Epithelial cell of proximal tubule (primary cell): Measurements from ENCODE around the gene STAM. TPM values are rescaled to one million over a fixed set of nuclear protein-coding genes. Genes with fewer than 3 reads are reported as not detected.

Experiments
- DNase-seq: peaks from one replicate; pipeline ENCODE4 v3.0.0-alpha.2; 2011; ENCODE audit warnings: low read depth
- H3K4me3 ChIP-seq: 2 replicates; pipeline ENCODE4 v1.5.1; 2011; ENCODE audit warnings: low read depth, mild to moderate bottlenecking, low read length
- total RNA-seq: library from RNA; depleted of rRNA; stranded (reverse); fragments of >200 nt; gene quantifications from 2 replicates; pipeline ENCODE4 v1.2.3, GENCODE V29; 2015
- TF ChIP-seq, protein P1 (sequence below): conservative IDR thresholded peaks from 2 replicates; pipeline ENCODE4 v1.5.1; 2012; ENCODE audit warnings: low read depth, mild to moderate bottlenecking, low read length

STAM gene
- total RNA-seq, 1 donor from 2014 or later = 21.6 TPM

DNA sequence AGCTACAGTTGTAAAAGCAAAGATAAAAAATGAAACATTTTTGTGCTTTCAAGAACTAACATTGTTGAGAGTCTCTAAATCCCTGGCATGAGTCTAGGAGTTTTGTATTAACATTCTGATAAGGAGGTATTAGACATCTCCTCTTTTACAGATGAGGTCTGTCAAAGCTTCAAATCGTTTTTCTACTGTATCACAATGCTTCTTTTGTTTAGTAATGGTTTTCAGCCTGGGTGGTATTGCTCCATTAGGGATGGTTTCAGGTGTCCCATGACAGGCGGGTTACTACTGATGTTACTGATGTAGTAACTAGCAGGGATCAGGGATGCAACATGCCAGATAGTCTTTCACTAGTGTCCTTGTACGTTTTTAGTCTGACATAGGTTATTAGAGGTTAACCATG is 27.4 kb downstream of the STAM start:
- no peak overlapping the region for H3K4me3 ChIP-seq
- TF ChIP-seq, protein P1, sequence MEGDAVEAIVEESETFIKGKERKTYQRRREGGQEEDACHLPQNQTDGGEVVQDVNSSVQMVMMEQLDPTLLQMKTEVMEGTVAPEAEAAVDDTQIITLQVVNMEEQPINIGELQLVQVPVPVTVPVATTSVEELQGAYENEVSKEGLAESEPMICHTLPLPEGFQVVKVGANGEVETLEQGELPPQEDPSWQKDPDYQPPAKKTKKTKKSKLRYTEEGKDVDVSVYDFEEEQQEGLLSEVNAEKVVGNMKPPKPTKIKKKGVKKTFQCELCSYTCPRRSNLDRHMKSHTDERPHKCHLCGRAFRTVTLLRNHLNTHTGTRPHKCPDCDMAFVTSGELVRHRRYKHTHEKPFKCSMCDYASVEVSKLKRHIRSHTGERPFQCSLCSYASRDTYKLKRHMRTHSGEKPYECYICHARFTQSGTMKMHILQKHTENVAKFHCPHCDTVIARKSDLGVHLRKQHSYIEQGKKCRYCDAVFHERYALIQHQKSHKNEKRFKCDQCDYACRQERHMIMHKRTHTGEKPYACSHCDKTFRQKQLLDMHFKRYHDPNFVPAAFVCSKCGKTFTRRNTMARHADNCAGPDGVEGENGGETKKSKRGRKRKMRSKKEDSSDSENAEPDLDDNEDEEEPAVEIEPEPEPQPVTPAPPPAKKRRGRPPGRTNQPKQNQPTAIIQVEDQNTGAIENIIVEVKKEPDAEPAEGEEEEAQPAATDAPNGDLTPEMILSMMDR = no peak
- no peak for DNase-seq

DNA sequence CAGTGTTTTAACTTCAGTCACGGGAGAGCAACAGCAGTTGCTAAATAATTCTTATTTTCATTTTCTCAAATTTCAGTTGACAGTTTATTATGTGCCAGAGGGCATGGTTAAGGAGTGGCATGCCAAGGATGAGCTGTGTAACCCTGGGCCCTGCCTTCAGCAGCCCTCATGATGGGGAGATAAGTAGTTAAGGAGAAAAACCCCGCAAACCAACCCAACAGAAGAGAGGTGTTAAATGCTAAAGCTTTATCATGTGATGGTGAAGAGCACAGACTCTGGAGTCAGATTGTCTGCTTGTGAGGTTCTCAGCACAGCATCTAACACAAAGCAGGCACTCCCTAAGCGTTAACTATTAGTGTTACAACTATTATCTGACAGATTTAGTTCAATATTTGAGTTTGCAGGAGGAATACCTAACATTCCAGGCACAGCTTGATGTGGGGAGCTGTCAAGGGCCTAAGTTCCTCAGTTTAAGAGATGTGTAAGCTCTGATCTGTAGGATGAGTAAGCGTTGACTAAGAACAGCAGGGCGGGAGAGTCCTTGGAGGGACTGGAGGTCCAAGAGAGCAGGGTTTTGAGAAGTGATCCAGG is 29.6 kb downstream of the STAM start:
- TF ChIP-seq, protein P1 = no peak
- no peak overlapping the region for H3K4me3 ChIP-seq
- DNase-seq = no peak

DNA sequence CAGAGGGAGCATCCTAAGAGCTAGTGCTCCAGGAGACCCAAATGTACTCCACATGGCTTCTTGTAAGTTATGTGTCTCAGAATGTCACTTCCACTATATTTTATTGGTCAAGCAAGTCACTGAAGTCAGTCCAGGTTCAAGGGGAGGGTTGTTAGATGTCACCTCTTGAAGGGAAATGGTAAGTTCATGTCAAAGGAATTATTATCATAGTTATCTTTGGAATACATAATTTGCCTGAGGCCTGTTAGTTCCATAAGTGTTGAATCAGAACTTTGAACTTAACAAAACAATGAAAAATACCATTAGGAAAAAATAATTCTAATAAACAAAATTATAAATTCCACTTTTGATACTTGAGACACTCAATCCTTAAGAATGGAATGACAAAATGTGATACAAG is 30.6 kb downstream of the STAM start:
- H3K4me3 ChIP-seq = no peak overlapping the region
- DNase-seq = no peak
- TF ChIP-seq, protein P1 = no peak

DNA sequence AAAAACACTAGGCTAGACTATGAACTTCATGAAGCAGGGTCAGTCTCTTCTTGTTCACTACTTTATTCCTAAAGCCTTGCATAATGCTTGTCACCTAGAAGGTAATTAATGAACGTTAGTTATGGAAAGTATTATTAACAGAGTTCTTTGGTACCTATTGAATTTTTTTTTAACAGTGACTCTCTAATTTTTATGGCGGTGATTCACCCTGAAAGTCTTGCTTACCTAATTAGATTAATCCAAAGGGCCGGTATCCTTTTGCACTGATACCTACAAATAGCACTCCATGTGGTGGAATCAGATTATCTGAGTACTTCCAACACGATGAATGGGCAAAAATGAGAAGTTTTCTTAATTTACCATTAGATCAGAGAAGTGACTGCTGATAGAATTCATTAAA is 31.7 kb downstream of the STAM start:
- DNase-seq = no peak
- TF ChIP-seq, protein P1 = no peak
- H3K4me3 ChIP-seq = no peak overlapping the region

DNA sequence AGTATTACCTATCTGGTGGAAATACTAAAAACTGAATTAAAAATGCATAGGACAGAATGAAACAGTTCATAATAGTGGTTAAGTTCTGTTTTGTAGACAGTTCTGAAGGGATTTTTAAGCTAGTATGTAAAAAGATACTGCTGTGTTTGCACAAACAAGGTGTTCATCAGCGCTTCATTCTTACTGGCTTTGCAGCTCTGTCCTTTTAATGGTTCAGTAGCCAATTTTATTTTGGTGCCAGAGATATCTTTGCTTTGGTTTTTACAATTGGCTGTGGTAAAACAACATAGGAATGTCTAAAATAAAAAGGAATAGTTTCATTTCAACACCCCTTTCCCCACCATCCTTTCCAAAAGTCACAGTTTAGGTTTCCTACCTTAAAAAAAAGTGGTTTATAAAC is 33.0 kb downstream of the STAM start:
- TF ChIP-seq, protein P1 = no peak
- H3K4me3 ChIP-seq = no peak overlapping the region
- DNase-seq = no peak

DNA sequence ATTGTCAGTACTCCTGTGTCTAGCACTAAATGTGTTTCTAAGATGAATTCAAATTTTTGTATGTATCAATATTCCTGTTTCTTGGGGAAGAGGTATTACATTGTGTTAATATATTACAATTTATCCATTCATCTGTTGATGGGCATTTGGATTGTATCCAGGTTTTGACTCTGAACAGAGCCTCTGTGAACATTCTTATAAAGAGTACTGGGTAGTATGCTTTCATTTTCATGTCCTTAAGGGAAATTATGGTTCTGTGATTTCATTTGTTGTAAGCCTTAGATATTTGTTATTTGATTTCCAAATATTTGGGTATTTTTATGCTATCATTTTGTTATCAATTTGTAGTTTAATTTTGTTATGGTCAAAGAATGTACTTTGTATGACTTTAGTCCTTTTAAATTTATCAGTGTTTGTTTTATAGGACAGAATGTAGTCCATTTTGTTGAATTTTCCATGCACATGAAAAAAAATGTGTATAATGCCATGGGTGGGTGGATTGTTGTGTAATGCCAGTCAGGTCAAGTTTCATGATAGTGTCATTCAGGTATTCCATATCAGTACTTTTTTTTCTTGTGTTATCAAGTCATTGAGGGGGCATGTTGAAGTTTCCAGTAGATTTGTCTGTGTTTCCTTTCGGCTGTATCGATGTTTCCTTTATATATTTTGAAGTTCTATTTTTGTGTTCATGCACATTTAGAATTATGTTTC is 38.4 kb downstream of the STAM start:
- TF ChIP-seq, protein P1 = no peak
- no peak overlapping the region for H3K4me3 ChIP-seq
- no peak for DNase-seq

DNA sequence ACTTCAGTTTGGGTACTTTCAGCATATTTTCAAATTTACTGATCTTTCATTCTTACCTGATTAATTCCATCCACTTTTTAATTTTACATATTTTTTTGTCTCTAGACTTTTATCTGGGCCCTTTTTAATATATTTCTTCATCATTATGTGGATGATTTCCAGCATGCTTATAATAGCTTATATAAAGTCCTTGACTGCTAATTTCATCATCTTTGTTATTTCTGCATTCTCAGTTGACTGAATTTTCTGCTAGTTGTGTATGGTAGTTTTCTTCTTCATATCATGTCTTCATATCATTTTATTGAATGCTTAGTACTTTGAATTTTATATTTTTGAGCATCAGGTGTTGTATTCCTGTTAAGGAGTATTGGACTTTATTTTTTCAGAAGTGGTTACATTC is 39.6 kb downstream of the STAM start:
- H3K4me3 ChIP-seq = no peak overlapping the region
- TF ChIP-seq, protein P1 = no peak
- no peak for DNase-seq
